Measurements from ENCODE around the gene MDK.
A peak's percentile ranks its signal among the peaks of the same experiment; 100 is the strongest.

The MDK gene

DNA sequence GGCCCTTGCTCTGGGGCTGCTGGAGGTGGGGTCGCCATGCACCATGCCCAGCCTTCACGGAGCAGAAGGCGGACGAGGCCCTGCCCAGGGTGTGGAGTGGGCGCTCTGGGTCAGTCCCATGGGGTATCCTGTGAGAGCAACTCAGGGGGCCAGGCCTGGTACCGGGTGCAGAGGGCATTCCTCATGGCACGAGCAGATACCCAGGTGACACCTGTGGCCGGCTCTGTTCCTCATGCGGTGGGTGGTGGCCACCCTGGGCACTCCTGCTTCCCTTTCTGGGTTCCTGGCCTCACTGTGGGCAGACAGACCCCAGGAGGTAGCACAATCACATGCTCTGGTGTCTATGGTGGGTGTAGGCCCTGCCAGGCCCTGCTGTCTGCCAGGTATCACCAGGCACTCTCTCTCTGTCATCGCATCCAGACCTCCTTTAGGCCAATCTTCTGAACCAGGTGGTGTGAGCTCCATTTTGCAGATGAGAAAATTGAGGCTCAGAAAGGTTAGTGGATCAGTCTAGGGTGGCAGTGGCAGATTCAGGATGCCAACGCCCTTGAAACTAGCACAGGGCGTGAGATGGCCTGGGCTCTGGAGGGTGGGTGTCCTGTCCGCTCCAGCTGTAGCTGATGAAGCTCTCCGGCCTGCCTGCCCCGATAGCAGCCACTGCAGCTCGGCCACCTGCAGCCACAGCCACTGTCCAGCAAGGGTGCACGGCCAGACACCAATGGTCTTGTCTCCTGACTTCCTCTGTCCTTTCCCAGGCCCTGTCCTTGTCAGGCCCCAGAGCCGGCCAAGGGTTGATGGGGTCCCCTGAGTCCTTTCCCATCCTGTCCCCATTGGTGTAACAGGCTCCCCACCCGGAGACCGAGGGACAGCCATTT, 19.1 kb upstream of the MDK start (continued):
- TF ChIP-seq ZNF830 (tag by site-specific recombination; IDR thresholded peaks at IDR 0.05; ENCODE audit: low read depth) (no peak), MEIS1 (CRISPR knock-in tag; IDR thresholded peaks at IDR 0.05; ENCODE audit: borderline replicate concordance) (no peak), ZNF248 (tag by site-specific recombination; IDR thresholded peaks at IDR 0.05) (no peak), ZNF624 (tag by site-specific recombination; IDR thresholded peaks at IDR 0.05) (no peak), ZNF664 (tag by site-specific recombination; IDR thresholded peaks at IDR 0.05) (no peak), OSR2 (tag by site-specific recombination; IDR thresholded peaks at IDR 0.05) (no peak), PRDM10 (tag by site-specific recombination; IDR thresholded peaks at IDR 0.05) (no peak), ZNF423 (tag by site-specific recombination; IDR thresholded peaks at IDR 0.05) (no peak)
- TF ChIP-seq, protein P1, sequence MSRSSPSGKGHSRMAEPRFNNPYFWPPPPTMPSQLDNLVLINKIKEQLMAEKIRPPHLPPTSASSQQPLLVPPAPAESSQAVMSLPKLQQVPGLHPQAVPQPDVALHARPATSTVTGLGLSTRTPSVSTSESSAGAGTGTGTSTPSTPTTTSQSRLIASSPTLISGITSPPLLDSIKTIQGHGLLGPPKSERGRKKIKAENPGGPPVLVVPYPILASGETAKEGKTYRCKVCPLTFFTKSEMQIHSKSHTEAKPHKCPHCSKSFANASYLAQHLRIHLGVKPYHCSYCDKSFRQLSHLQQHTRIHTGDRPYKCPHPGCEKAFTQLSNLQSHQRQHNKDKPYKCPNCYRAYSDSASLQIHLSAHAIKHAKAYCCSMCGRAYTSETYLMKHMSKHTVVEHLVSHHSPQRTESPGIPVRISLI (tag by site-specific recombination; IDR thresholded peaks at IDR 0.05) = no peak

DNA sequence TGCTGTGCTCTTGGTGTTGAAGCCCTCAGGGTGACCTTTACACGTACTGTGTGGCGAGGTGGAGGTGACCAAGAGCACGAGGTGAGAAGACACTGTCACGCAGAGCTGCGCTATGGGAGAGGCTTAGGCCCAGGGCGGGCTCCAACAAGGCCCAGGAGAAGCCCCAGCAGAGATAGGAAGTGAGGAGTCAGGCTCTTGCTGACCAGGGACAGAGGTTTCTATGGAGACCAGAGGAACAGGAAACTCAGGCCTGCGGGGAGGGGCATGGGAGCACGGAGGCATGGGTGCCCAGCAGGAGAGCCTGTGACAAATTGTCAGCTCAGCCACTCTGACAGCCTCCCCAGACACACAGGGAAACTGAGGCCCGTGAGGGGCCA, 18.4 kb upstream of the MDK start:
- ChIA-PET POLR2A (no interaction called here), CTCF (interaction anchor here (0.6 to 1.1 kb wide), 3 partner anchors 11 to 790 kb away, joined by 3 to 6 read pairs (median 3); no protein-coding TSS in a partner anchor)
- Histone ChIP-seq H3K4me1 (ENCODE audit: control insufficient read depth, insufficient read depth, low read length) (peaks cover 9% of the 10 kb centered on the region), H3K4me3 (ENCODE audit: low read depth, low read length) (no peak overlapping the region), H3K9me3 (ENCODE audit: control insufficient read depth, insufficient read depth, low read depth, low read length) (no peaks in the 10 kb centered on the region), H3K36me3 (ENCODE audit: control insufficient read depth in 2 of 2, insufficient read depth in 1 of 2, low read length in 2 of 2) (peaks cover 0 to 10% of the 10 kb centered on the region in 2 experiments; a peak in 1 of 3 replicates), H3K27ac (ENCODE audit: extremely low read depth, low read depth, low read length) (no peak overlapping the region)
- TF ChIP-seq ZNF571 (tag by site-specific recombination; IDR thresholded peaks at IDR 0.05) (no peak), ZNF426 (tag by site-specific recombination; IDR thresholded peaks at IDR 0.05) (no peak), EGR2 (tag by site-specific recombination; IDR thresholded peaks at IDR 0.05; ENCODE audit: low read depth) (no peak), SP2 (tag by site-specific recombination; IDR thresholded peaks at IDR 0.05) (no peak)
- TF ChIP-seq, protein P2, sequence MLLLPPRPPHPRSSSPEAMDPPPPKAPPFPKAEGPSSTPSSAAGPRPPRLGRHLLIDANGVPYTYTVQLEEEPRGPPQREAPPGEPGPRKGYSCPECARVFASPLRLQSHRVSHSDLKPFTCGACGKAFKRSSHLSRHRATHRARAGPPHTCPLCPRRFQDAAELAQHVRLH (tag by site-specific recombination; IDR thresholded peaks at IDR 0.05) = no peak

DNA sequence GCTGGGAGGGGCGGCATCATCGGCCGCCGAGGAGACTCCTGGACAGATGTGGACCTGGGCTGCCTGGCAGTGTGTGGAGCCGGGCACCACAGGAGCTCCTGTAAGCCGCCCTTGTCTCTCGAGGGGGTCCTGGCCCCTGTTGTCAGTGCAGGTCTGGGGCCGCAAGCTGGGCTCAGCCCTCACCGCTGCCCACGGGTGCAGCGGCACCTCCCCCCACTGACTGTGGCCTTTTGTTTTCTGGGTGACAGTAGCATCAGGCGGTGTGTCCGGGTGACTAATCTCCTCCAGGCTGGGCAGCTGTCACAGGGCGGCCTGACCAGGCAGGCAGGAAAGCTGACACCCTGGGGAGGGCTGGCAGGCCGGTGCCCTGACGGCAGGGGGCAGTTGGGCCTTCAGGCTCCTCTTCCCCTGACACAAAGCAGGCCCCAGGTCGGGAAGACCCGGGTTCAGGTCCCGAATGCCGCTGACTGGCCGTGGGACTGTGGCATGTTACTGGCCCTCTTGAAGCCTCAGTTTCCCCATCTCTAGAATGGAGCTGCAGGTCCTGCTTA, 17.9 kb upstream of the MDK start:
- ChIA-PET POLR2A (no interaction called here), CTCF (interaction anchor here (0.6 to 1.1 kb wide), 3 partner anchors 20 to 790 kb away, joined by 3 read pairs; no protein-coding TSS in a partner anchor)
- Histone ChIP-seq H3K36me3 (ENCODE audit: control insufficient read depth in 2 of 2, insufficient read depth in 1 of 2, low read length in 2 of 2) (peaks cover 0 to 15% of the 10 kb centered on the region in 2 experiments; a peak in 1 of 3 replicates), H3K9me3 (ENCODE audit: control insufficient read depth, insufficient read depth, low read depth, low read length) (no peaks in the 10 kb centered on the region), H3K4me3 (ENCODE audit: low read depth, low read length) (no peak overlapping the region), H3K27ac (ENCODE audit: extremely low read depth, low read depth, low read length) (no peak overlapping the region), H3K4me1 (ENCODE audit: control insufficient read depth, insufficient read depth, low read length) (peaks cover 9% of the 10 kb centered on the region)
- TF ChIP-seq GLIS2 (tag by site-specific recombination; IDR thresholded peaks at IDR 0.05) (0 out of 2 replicates have a peak, but pooled peaks have one; percentile 16), EGR2 (tag by site-specific recombination; IDR thresholded peaks at IDR 0.05; ENCODE audit: low read depth) (0 out of 2 replicates have a peak, but pooled peaks have one; percentile 5), ZIC2 (tag by site-specific recombination; IDR thresholded peaks at IDR 0.05) (peak; percentile 75), ZNF529 (tag by site-specific recombination; IDR thresholded peaks at IDR 0.05; ENCODE audit: insufficient replicate concordance) (no peak), ZFHX2 (tag by site-specific recombination; conservative IDR thresholded peaks at IDR 0.05) (0 out of 2 replicates have a peak, but pooled peaks have one; percentile 9), HIC1 (tag by site-specific recombination; IDR thresholded peaks at IDR 0.05) (peak; percentile 11; the same call in 1 of the 2 replicates)
